ENCODE results near the gene LIME1.

- no peak for TF ChIP-seq ELK1 (IDR thresholded peaks at IDR 0.05; ENCODE audit: borderline replicate concordance, low read depth, low read length)
- TF ChIP-seq POLR2A (IDR thresholded peaks at IDR 0.05; ENCODE audit: low read depth, low read length) = no peak
- TF ChIP-seq MXI1 (IDR thresholded peaks at IDR 0.05; ENCODE audit: borderline replicate concordance, low read depth, low read length) = no peak
- TF ChIP-seq CTCF (conservative IDR thresholded peaks at IDR 0.05; ENCODE audit: low read depth, low read length) = no peak
- TF ChIP-seq USF2 (IDR thresholded peaks at IDR 0.05; ENCODE audit: low read depth, low read length) = no peak
- no peak for TF ChIP-seq SMC3 (IDR thresholded peaks at IDR 0.05; ENCODE audit: low read depth, low read length)
- TF ChIP-seq MAFK (IDR thresholded peaks at IDR 0.05; ENCODE audit: low read depth, low read length) = no peak
- TF ChIP-seq BHLHE40 (IDR thresholded peaks at IDR 0.05; ENCODE audit: low read depth, low read length) = no peak
- no peak for TF ChIP-seq CHD1 (IDR thresholded peaks at IDR 0.05; ENCODE audit: low read depth, low read length)
- no peak for TF ChIP-seq FOS (IDR thresholded peaks at IDR 0.05; ENCODE audit: low read depth, low read length)
- no peak for TF ChIP-seq RCOR1 (IDR thresholded peaks at IDR 0.05; ENCODE audit: insufficient replicate concordance, low read length)
These were observed 20.2 kb downstream of the LIME1 start for GRCh38 chr20:63756648-63756991.

Measured in IMR-90 (cell line).